Measurements from ENCODE around the gene C6orf136. TPM values are rescaled to one million over a fixed set of nuclear protein-coding genes. Genes with fewer than 3 reads are reported as not detected.
"Not testable (repeated sequence)": the region's sequence is repeated elsewhere in the genome, so short reads cannot be mapped to it uniquely, and the experiment has no call there.

Gene C6orf136
- total and polyA plus RNA-seq, 4 donors, result 2.0 to 12.0 (median 9.8) TPM

- whole genome bisulfite sequencing, result 74% methylated on average over 15 of the region's 15 CpGs
- peaks cover 3 to 26% (median 18%) of the 10 kb centered on the region in 4 donors for H3K36me3 ChIP-seq (ENCODE audit: control insufficient read depth in 4 of 4, insufficient read depth in 3 of 4, low read depth in 1 of 4, low read length in 3 of 4)
- H3K9ac ChIP-seq (ENCODE audit: low read depth in 1 of 2, low read length in 2 of 2); H3K9me3 ChIP-seq (ENCODE audit: control insufficient read depth in 4 of 4, low read length in 3 of 4); H3K27ac ChIP-seq (ENCODE audit: low read depth in 1 of 2, low read length in 2 of 2); H3K4me1 ChIP-seq (ENCODE audit: control insufficient read depth in 4 of 4, insufficient read depth in 4 of 4, low read length in 3 of 4); H3K4me3 ChIP-seq (ENCODE audit: low read depth in 1 of 3, low read length in 3 of 3); H3K27me3 ChIP-seq (ENCODE audit: control insufficient read depth in 4 of 4, insufficient read depth in 4 of 4, low read length in 3 of 4): not testable (repeated sequence)
- TF ChIP-seq EGR1 (IDR thresholded peaks at IDR 0.05; ENCODE audit: low read depth in 2 of 2) (peak; percentile 68 to 83), RAD21 (IDR thresholded peaks at IDR 0.05) (peak; percentile 81 to 89), CTCF (IDR thresholded peaks at IDR 0.05; ENCODE audit: low read depth, low read length, missing input control) (peak; percentile 93)
- DNase-seq (ENCODE audit: low spot score), result peak; percentile 88
Measured at GRCh38 chr6:30597315-30598144, 49.4 kb upstream of the C6orf136 start.

- 65% methylated on average over 12 of the region's 12 CpGs for WGBS
Measured at GRCh38 chr6:30598912-30599624, 47.9 kb upstream of the C6orf136 start.

More at GRCh38 chr6:30598912-30599624, 47.9 kb upstream of the C6orf136 start:
- Histone ChIP-seq H3K9ac (ENCODE audit: low read depth in 1 of 2, low read length in 2 of 2) (no peak overlapping the region), H3K4me3 (ENCODE audit: low read depth in 1 of 3, low read length in 3 of 3) (no peak overlapping the region), H3K4me1 (ENCODE audit: control insufficient read depth in 4 of 4, insufficient read depth in 4 of 4, low read length in 3 of 4) (peaks cover 0 to 4% (median 0%) of the 10 kb centered on the region in 4 donors), H3K9me3 (ENCODE audit: control insufficient read depth in 4 of 4, low read length in 3 of 4) (no peaks in the 10 kb centered on the region), H3K27ac (ENCODE audit: low read depth in 1 of 2, low read length in 2 of 2) (no peak overlapping the region), H3K27me3 (ENCODE audit: control insufficient read depth in 4 of 4, insufficient read depth in 4 of 4, low read length in 3 of 4) (no peaks in the 10 kb centered on the region), H3K36me3 (ENCODE audit: control insufficient read depth in 4 of 4, insufficient read depth in 3 of 4, low read depth in 1 of 4, low read length in 3 of 4) (peaks cover 15 to 41% (median 34%) of the 10 kb centered on the region in 4 donors)
- TF ChIP-seq NR2F2 (IDR thresholded peaks at IDR 0.05), result no peak
- TF ChIP-seq HNF4G (IDR thresholded peaks at IDR 0.05), result no peak
- no peak for TF ChIP-seq MAX (IDR thresholded peaks at IDR 0.05)
- TF ChIP-seq YY1 (IDR thresholded peaks at IDR 0.05), result no peak
- TF ChIP-seq SP1 (IDR thresholded peaks at IDR 0.05), result no peak
- TF ChIP-seq RAD21 (IDR thresholded peaks at IDR 0.05), result no peak
- TF ChIP-seq RXRA (IDR thresholded peaks at IDR 0.05), result no peak
- no peak for TF ChIP-seq JUND (IDR thresholded peaks at IDR 0.05)
- no peak for TF ChIP-seq CTCF (IDR thresholded peaks at IDR 0.05; ENCODE audit: low read depth, low read length, missing input control)
- no peak for TF ChIP-seq FOXA1 (IDR thresholded peaks at IDR 0.05)
- no peak for TF ChIP-seq ZBTB33 (IDR thresholded peaks at IDR 0.05)
- DNase-seq (ENCODE audit: low spot score), result no peak
